Gastroesophageal sphincter (tissue), 4 donors: ENCODE results near the gene EVX1. TPM values are rescaled to one million over a fixed set of nuclear protein-coding genes. Genes with fewer than 3 reads are reported as not detected.

Experiments used
- ATAC-seq: fragments of 150-250 bp; one replicate; pipeline ENCODE4 v1.9.1; 2016; ENCODE audit warnings: mild to moderate bottlenecking, moderate library complexity
- H3K27ac ChIP-seq, 4 donors: fragments of 200-600 bp; sonication (generic) in 3 of 4; 1 replicate in 3 of 4; 2 replicates in 1 of 4; pipeline ENCODE4 v1.5.1; 2016 to 2019
- H3K27me3 ChIP-seq: fragments of 200-600 bp; sonication (generic); one replicate; pipeline ENCODE4 v1.5.1; 2019
- H3K36me3 ChIP-seq, 2 donors: fragments of 200-600 bp; sonication (generic); one replicate each; pipeline ENCODE4 v1.5.1; 2019; ENCODE audit warnings: control low read depth in 1 of 2
- H3K4me1 ChIP-seq, 3 donors: fragments of 200-600 bp; sonication (generic); 1 replicate in 2 of 3; 2 replicates in 1 of 3; pipeline ENCODE4 v1.5.1; 2016 to 2019; ENCODE audit warnings: control low read depth in 2 of 3
- H3K4me3 ChIP-seq, 2 donors: fragments of 200-600 bp; sonication (generic); one replicate each; pipeline ENCODE4 v1.5.1; 2019; ENCODE audit warnings: mild to moderate bottlenecking in 1 of 2, moderate library complexity in 1 of 2
- H3K9me3 ChIP-seq, 3 donors: fragments of 200-600 bp; sonication (generic); one replicate each; pipeline ENCODE4 v1.5.1; 2017 to 2019; ENCODE audit warnings: control low read depth in 2 of 3
- CTCF ChIP-seq, 4 experiments: fragments of 200-600 bp in 2 of 4; fragments of 450-650 bp in 2 of 4; sonication (generic) in 1 of 4; IDR thresholded peaks; one replicate each; pipeline ENCODE4 v1.5.1; 2017 to 2019; ENCODE audit warnings: antibody characterized with exemption in 4 of 4, mild to moderate bottlenecking in 2 of 4, moderate library complexity in 2 of 4
- EP300 ChIP-seq: sonication (generic); formaldehyde crosslinking; IDR thresholded peaks from one replicate; pipeline ENCODE4 v1.6.1; 2017; ENCODE audit warnings: antibody characterized with exemption, mild to moderate bottlenecking
- POLR2A ChIP-seq, 2 donors: fragments of 450-650 bp; IDR thresholded peaks; one replicate each; pipeline ENCODE4 v1.6.1; 2017; ENCODE audit warnings: antibody characterized with exemption in 2 of 2, mild to moderate bottlenecking in 2 of 2, moderate library complexity in 1 of 2
- POLR2AphosphoS5 ChIP-seq: sonication (generic); formaldehyde crosslinking; IDR thresholded peaks from one replicate; pipeline ENCODE4 v1.6.1; 2017; ENCODE audit warnings: antibody characterized with exemption
- WGBS, 2 donors: methylation state at CpG; one replicate each; pipeline ENCODE4 v1.1.5; 2018; ENCODE audit warnings: low coverage in 1 of 2; 5-methylcytosine and 5-hydroxymethylcytosine counted together
- total RNA-seq, 4 donors: library from RNA; depleted of rRNA; stranded (reverse); fragments of >200 nt; gene quantifications; one replicate each; pipeline ENCODE4 v1.1.0, GENCODE V29; 2016

EVX1 gene
- total RNA-seq, 4 donors from 2014 or later: not detected

- TF ChIP-seq POLR2AphosphoS5 (no peak), CTCF (IDR thresholded peaks at IDR 0.05) (no peak), POLR2A (IDR thresholded peaks at IDR 0.05) (no peak), EP300 (no peak)
- H3K9me3 ChIP-seq: no peaks in the 10 kb centered on the region
- ATAC-seq: no peak
- H3K4me3 ChIP-seq: no peak overlapping the region
- no peak overlapping the region for H3K27ac ChIP-seq
- peaks cover 99% of the 10 kb centered on the region for H3K27me3 ChIP-seq
- H3K36me3 ChIP-seq: no peaks in the 10 kb centered on the region
- H3K4me1 ChIP-seq: peaks cover 0 to 16% (median 4%) of the 10 kb centered on the region in 3 donors
These were observed 24.7 kb upstream of the EVX1 start for GRCh38 chr7:27217951-27218350.

- Histone ChIP-seq H3K27ac (no peak overlapping the region), H3K9me3 (no peaks in the 10 kb centered on the region), H3K36me3 (no peaks in the 10 kb centered on the region), H3K27me3 (peaks cover 99% of the 10 kb centered on the region), H3K4me1 (peaks cover 0 to 6% (median 0%) of the 10 kb centered on the region in 3 donors), H3K4me3 (no peak overlapping the region)
- 83 to 90% methylated on average over 1 to 2 of the region's 4 CpGs for WGBS, 2 donors
- TF ChIP-seq EP300: no peak
- no peak for TF ChIP-seq POLR2AphosphoS5
- TF ChIP-seq CTCF (IDR thresholded peaks at IDR 0.05): no peak
- TF ChIP-seq POLR2A (IDR thresholded peaks at IDR 0.05): no peak
- no peak for ATAC-seq
These were observed 22.8 kb upstream of the EVX1 start for GRCh38 chr7:27219821-27220220.

GRCh38 chr7:27220440-27220955 lies 22.1 kb upstream of the EVX1 start:
- ATAC-seq: no peak

GRCh38 chr7:27221201-27221797 lies 21.3 kb upstream of the EVX1 start:
- WGBS, 2 donors: 94 to 100% methylated on average over 1 to 2 of the region's 3 CpGs
- no peak for TF ChIP-seq CTCF (IDR thresholded peaks at IDR 0.05)
- TF ChIP-seq POLR2AphosphoS5: no peak
- TF ChIP-seq EP300: no peak
- TF ChIP-seq POLR2A (IDR thresholded peaks at IDR 0.05): no peak

More at GRCh38 chr7:27220440-27220955, 22.1 kb upstream of the EVX1 start:
- TF ChIP-seq POLR2AphosphoS5 (no peak), CTCF (IDR thresholded peaks at IDR 0.05) (no peak), POLR2A (IDR thresholded peaks at IDR 0.05) (no peak), EP300 (no peak)
- H3K36me3 ChIP-seq: no peaks in the 10 kb centered on the region
- no peak overlapping the region for H3K4me3 ChIP-seq
- H3K27ac ChIP-seq: no peak overlapping the region
- H3K9me3 ChIP-seq: no peaks in the 10 kb centered on the region
- peaks cover 99% of the 10 kb centered on the region for H3K27me3 ChIP-seq
- H3K4me1 ChIP-seq: peaks cover 0 to 12% (median 0%) of the 10 kb centered on the region in 3 donors
- 41 to 100% methylated on average over 1 to 5 of the region's 45 CpGs for WGBS, 2 donors

GRCh38 chr7:27223941-27224575 lies 18.5 kb upstream of the EVX1 start:
- Histone ChIP-seq H3K4me3 (no peak overlapping the region), H3K4me1 (peaks cover 0 to 14% (median 0%) of the 10 kb centered on the region in 3 donors), H3K36me3 (no peaks in the 10 kb centered on the region), H3K27me3 (peaks cover 95% of the 10 kb centered on the region), H3K27ac (no peak overlapping the region), H3K9me3 (no peaks in the 10 kb centered on the region)
- no peak for TF ChIP-seq EP300
- TF ChIP-seq POLR2A (IDR thresholded peaks at IDR 0.05): no peak
- no peak for TF ChIP-seq CTCF (IDR thresholded peaks at IDR 0.05)
- no peak for TF ChIP-seq POLR2AphosphoS5
- no peak for ATAC-seq

More at GRCh38 chr7:27221201-27221797, 21.3 kb upstream of the EVX1 start:
- no peaks in the 10 kb centered on the region for H3K36me3 ChIP-seq
- H3K4me1 ChIP-seq: peaks cover 0 to 14% (median 0%) of the 10 kb centered on the region in 3 donors
- H3K27ac ChIP-seq: no peak overlapping the region
- no peak for ATAC-seq
- peaks cover 99% of the 10 kb centered on the region for H3K27me3 ChIP-seq
- H3K4me3 ChIP-seq: no peak overlapping the region
- no peaks in the 10 kb centered on the region for H3K9me3 ChIP-seq
